Keratinocyte (primary cell): ENCODE data around the gene IL17A.

Experiments used
- EZH2 ChIP-seq: IDR thresholded peaks from one replicate; pipeline ENCODE4 v1.6.1; 2012; ENCODE audit warnings: inconsistent platforms, mild to moderate bottlenecking, low read length, moderate library complexity
- TF ChIP-seq, protein P1 (sequence below), 3 experiments: IDR thresholded peaks in 1 of 3; conservative IDR thresholded peaks in 1 of 3; optimal IDR thresholded peaks in 1 of 3; 2 replicates in 2 of 3; 3 replicates in 1 of 3; pipeline versions ENCODE3 to v1.5.1; 2011; ENCODE audit warnings: low read length in 3 of 3, mild to moderate bottlenecking in 3 of 3, moderate library complexity in 2 of 3, control low read depth in 1 of 3, inconsistent platforms in 1 of 3; ENCODE audit not compliant: insufficient read depth in 2 of 3; ENCODE audit errors: extremely low read depth in 1 of 3

DNA sequence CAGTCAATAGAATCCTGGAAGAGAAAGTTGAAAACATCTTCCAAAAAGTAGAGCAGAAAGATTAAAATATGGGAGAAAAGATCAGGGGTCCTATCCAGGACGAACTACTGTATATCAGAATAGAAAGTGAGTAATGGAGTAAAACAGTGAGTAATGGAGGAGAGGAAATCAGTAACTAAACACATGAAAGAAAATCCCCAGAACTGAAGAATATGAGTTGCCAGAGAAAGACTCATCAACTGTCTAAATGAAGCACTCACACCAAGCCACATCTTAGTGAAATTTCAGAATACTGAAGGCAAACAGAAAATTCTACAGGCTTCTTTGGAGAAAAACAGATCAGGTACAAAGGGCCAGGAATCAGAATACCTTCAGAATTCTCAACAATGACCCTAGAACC is 14.9 kb downstream of the IL17A start:
- TF ChIP-seq, protein P1, sequence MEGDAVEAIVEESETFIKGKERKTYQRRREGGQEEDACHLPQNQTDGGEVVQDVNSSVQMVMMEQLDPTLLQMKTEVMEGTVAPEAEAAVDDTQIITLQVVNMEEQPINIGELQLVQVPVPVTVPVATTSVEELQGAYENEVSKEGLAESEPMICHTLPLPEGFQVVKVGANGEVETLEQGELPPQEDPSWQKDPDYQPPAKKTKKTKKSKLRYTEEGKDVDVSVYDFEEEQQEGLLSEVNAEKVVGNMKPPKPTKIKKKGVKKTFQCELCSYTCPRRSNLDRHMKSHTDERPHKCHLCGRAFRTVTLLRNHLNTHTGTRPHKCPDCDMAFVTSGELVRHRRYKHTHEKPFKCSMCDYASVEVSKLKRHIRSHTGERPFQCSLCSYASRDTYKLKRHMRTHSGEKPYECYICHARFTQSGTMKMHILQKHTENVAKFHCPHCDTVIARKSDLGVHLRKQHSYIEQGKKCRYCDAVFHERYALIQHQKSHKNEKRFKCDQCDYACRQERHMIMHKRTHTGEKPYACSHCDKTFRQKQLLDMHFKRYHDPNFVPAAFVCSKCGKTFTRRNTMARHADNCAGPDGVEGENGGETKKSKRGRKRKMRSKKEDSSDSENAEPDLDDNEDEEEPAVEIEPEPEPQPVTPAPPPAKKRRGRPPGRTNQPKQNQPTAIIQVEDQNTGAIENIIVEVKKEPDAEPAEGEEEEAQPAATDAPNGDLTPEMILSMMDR (optimal IDR thresholded peaks at IDR 0.05 in 1 of 3, IDR thresholded peaks at IDR 0.05 in 1 of 3, conservative IDR thresholded peaks at IDR 0.05 in 1 of 3; ENCODE audit: extremely low read depth in 1 of 3, insufficient read depth in 2 of 3, low read length in 3 of 3) = no peak
- no peak for TF ChIP-seq EZH2
